HG03378 (cell line): ENCODE measurements around the gene LEPR.

ENCODE experiments used
- ATAC-seq: cut with Tn5 transposase; IDR thresholded peaks from one replicate; pipeline ENCODE4 v1.9.1; 2021; ENCODE audit warnings: mild to moderate bottlenecking, moderate library complexity; ENCODE audit not compliant: unreplicated experiment

Gene LEPR

GRCh38 chr1:65409314-65409713, 11.2 kb upstream of the LEPR start:
- ATAC-seq: no peak

- ATAC-seq: no peak
Measured at GRCh38 chr1:65409816-65410326, 10.6 kb upstream of the LEPR start.

GRCh38 chr1:65412256-65412983, 8.0 kb upstream of the LEPR start:
- no peak for ATAC-seq

GRCh38 chr1:65412984-65413375, 7.5 kb upstream of the LEPR start:
- no peak for ATAC-seq

- ATAC-seq: no peak
Measured at GRCh38 chr1:65414538-65414937, 5.9 kb upstream of the LEPR start.

GRCh38 chr1:65416767-65417166, 3.7 kb upstream of the LEPR start:
- ATAC-seq: no peak

- no peak for ATAC-seq
Measured at GRCh38 chr1:65417729-65418128, 2.7 kb upstream of the LEPR start.

GRCh38 chr1:65418522-65419185, 1.8 kb upstream of the LEPR start:
- ATAC-seq: no peak

GRCh38 chr1:65419681-65420589, 533 bp upstream of the LEPR start:
- ATAC-seq: peak; percentile 91

- no peak for ATAC-seq
Measured at GRCh38 chr1:65421351-65422025, 1.0 kb downstream of the LEPR start.

GRCh38 chr1:65422241-65423203, 2.1 kb downstream of the LEPR start:
- ATAC-seq: no peak

GRCh38 chr1:65423884-65424572, 3.6 kb downstream of the LEPR start:
- ATAC-seq: no peak

GRCh38 chr1:65424573-65424889, 4.1 kb downstream of the LEPR start:
- ATAC-seq: no peak

GRCh38 chr1:65425006-65425405, 4.5 kb downstream of the LEPR start:
- no peak for ATAC-seq

GRCh38 chr1:65425697-65426096, 5.2 kb downstream of the LEPR start:
- no peak for ATAC-seq

GRCh38 chr1:65429078-65429477, 8.6 kb downstream of the LEPR start:
- no peak for ATAC-seq

- no peak for ATAC-seq
Measured at GRCh38 chr1:65429806-65430205, 9.3 kb downstream of the LEPR start.

- ATAC-seq: no peak
Measured at GRCh38 chr1:65431111-65431705, 10.7 kb downstream of the LEPR start.

- ATAC-seq: no peak
Measured at GRCh38 chr1:65432918-65433317, 12.4 kb downstream of the LEPR start.
